Skeletal muscle satellite cell (primary cell): ENCODE results near the gene STX5.

Source experiments
- H3K27me3 ChIP-seq: 2 replicates; pipeline ENCODE4 v1.7.0; 2013; ENCODE audit warnings: low read length; ENCODE audit not compliant: control insufficient read depth, insufficient read depth
- H3K36me3 ChIP-seq: 2 replicates; pipeline ENCODE4 v1.7.0; 2013; ENCODE audit warnings: mild to moderate bottlenecking, control low read depth, low read length; ENCODE audit not compliant: insufficient read depth
- H3K4me1 ChIP-seq: 2 replicates; pipeline ENCODE4 v1.7.0; 2013; ENCODE audit warnings: low read length; ENCODE audit not compliant: control insufficient read depth, insufficient read depth
- H3K4me2 ChIP-seq: 2 replicates; pipeline ENCODE4 v1.7.0; 2013; ENCODE audit warnings: mild to moderate bottlenecking, low read length
- H3K4me3 ChIP-seq: 2 replicates; pipeline ENCODE4 v1.7.0; 2013; ENCODE audit warnings: low read length
- H3K9ac ChIP-seq: 2 replicates; pipeline ENCODE4 v1.7.0; 2013; ENCODE audit warnings: mild to moderate bottlenecking, low read depth, low read length, moderate library complexity
- H3K9me3 ChIP-seq: replicated peaks from 2 replicates; pipeline ENCODE4 v1.7.0; 2013; ENCODE audit warnings: mild to moderate bottlenecking, control low read depth, low read length

Gene STX5

GRCh38 chr11:62806611-62807121 lies 25.2 kb downstream of the STX5 start:
- Histone ChIP-seq H3K4me1 (peaks cover 23% of the 10 kb centered on the region), H3K4me2 (peak overlapping the region; percentile 94), H3K9ac (no peak overlapping the region), H3K36me3 (peaks cover 20% of the 10 kb centered on the region), H3K4me3 (no peak overlapping the region), H3K27me3 (no peaks in the 10 kb centered on the region), H3K9me3 (no peaks in the 10 kb centered on the region)

- Histone ChIP-seq H3K36me3 (peaks cover 26% of the 10 kb centered on the region), H3K9ac (peak overlapping the region; percentile 94), H3K4me2 (peak overlapping the region; percentile 94), H3K4me1 (peaks cover 23% of the 10 kb centered on the region), H3K9me3 (no peaks in the 10 kb centered on the region), H3K4me3 (peak overlapping the region; percentile 87), H3K27me3 (no peaks in the 10 kb centered on the region)
These were observed 25.9 kb downstream of the STX5 start for GRCh38 chr11:62805961-62806441.

GRCh38 chr11:62805076-62805892 lies 26.6 kb downstream of the STX5 start, which contains the start of gene NXF1:
TSS of gene NXF1 (minus strand) at chr11:62805440. CDS start at chr11:62805356, 84 bp downstream.
- H3K9me3 ChIP-seq: no peaks in the 10 kb centered on the region
- peaks cover 23% of the 10 kb centered on the region for H3K4me1 ChIP-seq
- peak within 1 kb of the TSS; percentile 94 for H3K9ac ChIP-seq
- H3K4me2 ChIP-seq: peak within 1 kb of the TSS; percentile 94
- peak within 1 kb of the TSS; percentile 87 for H3K4me3 ChIP-seq
- H3K27me3 ChIP-seq: no peaks in the 10 kb centered on the region
- peaks cover 31% of the 10 kb centered on the region for H3K36me3 ChIP-seq

- Histone ChIP-seq H3K4me2 (peak overlapping the region; percentile 94), H3K4me1 (peaks cover 23% of the 10 kb centered on the region), H3K9ac (peak overlapping the region; percentile 94), H3K27me3 (no peaks in the 10 kb centered on the region), H3K4me3 (peak overlapping the region; percentile 87), H3K36me3 (peaks cover 38% of the 10 kb centered on the region), H3K9me3 (no peaks in the 10 kb centered on the region)
These were observed 27.4 kb downstream of the STX5 start for GRCh38 chr11:62804310-62805075.

GRCh38 chr11:62801071-62801470 lies 30.8 kb downstream of the STX5 start:
- peaks cover 65% of the 10 kb centered on the region for H3K36me3 ChIP-seq
- no peaks in the 10 kb centered on the region for H3K9me3 ChIP-seq
- no peaks in the 10 kb centered on the region for H3K27me3 ChIP-seq
- H3K4me1 ChIP-seq: peaks cover 13% of the 10 kb centered on the region
- no peak overlapping the region for H3K4me3 ChIP-seq
- H3K9ac ChIP-seq: no peak overlapping the region
- no peak overlapping the region for H3K4me2 ChIP-seq

GRCh38 chr11:62799486-62799885 lies 32.4 kb downstream of the STX5 start:
- Histone ChIP-seq H3K27me3 (no peaks in the 10 kb centered on the region), H3K9me3 (no peaks in the 10 kb centered on the region), H3K9ac (no peak overlapping the region), H3K36me3 (peaks cover 78% of the 10 kb centered on the region), H3K4me2 (no peak overlapping the region), H3K4me3 (no peak overlapping the region), H3K4me1 (peaks cover 8% of the 10 kb centered on the region)

GRCh38 chr11:62796281-62796680 lies 35.6 kb downstream of the STX5 start:
- Histone ChIP-seq H3K36me3 (peaks cover 79% of the 10 kb centered on the region), H3K4me3 (no peak overlapping the region), H3K4me1 (peaks cover 6% of the 10 kb centered on the region), H3K4me2 (no peak overlapping the region), H3K9me3 (no peaks in the 10 kb centered on the region), H3K9ac (no peak overlapping the region), H3K27me3 (no peaks in the 10 kb centered on the region)

- Histone ChIP-seq H3K4me3 (no peak overlapping the region), H3K4me2 (no peak overlapping the region), H3K27me3 (no peaks in the 10 kb centered on the region), H3K9me3 (no peaks in the 10 kb centered on the region), H3K4me1 (peaks cover 20% of the 10 kb centered on the region), H3K36me3 (peaks cover 79% of the 10 kb centered on the region), H3K9ac (no peak overlapping the region)
These were observed 37.6 kb downstream of the STX5 start for GRCh38 chr11:62794201-62794775.

GRCh38 chr11:62792202-62792575 lies 39.7 kb downstream of the STX5 start:
- H3K9ac ChIP-seq: peak overlapping the region; percentile 90
- no peaks in the 10 kb centered on the region for H3K9me3 ChIP-seq
- peak overlapping the region; percentile 90 for H3K4me2 ChIP-seq
- H3K27me3 ChIP-seq: no peaks in the 10 kb centered on the region
- peak overlapping the region; percentile 98 for H3K4me3 ChIP-seq
- H3K4me1 ChIP-seq: peaks cover 29% of the 10 kb centered on the region
- H3K36me3 ChIP-seq: peaks cover 65% of the 10 kb centered on the region

- H3K36me3 ChIP-seq: peaks cover 61% of the 10 kb centered on the region
- peak within 1 kb of the TSS; percentile 98 for H3K4me3 ChIP-seq
- no peaks in the 10 kb centered on the region for H3K27me3 ChIP-seq
- H3K9me3 ChIP-seq: no peaks in the 10 kb centered on the region
- peaks cover 29% of the 10 kb centered on the region for H3K4me1 ChIP-seq
- peak within 1 kb of the TSS; percentile 90 for H3K9ac ChIP-seq
- peak within 1 kb of the TSS; percentile 90 for H3K4me2 ChIP-seq
These were observed 40.2 kb downstream of the STX5 start, which contains the start of gene TMEM223 for GRCh38 chr11:62791501-62792201. TSS of gene TMEM223 (minus strand) at chr11:62792006. CDS start at chr11:62791994, 12 bp downstream.
